Measurements from ENCODE around the gene TUBB2B.
A peak's percentile ranks its signal among the peaks of the same experiment; 100 is the strongest.
"Not testable (repeated sequence)": the region's sequence is repeated elsewhere in the genome, so short reads cannot be mapped to it uniquely, and the experiment has no call there.

Gene TUBB2B

GRCh38 chr6:3258201-3258600 lies 30.7 kb upstream of the TUBB2B start:
- no peak for DNase-seq

- DNase-seq: no peak
These were observed 26.1 kb upstream of the TUBB2B start for GRCh38 chr6:3253597-3253961.

DNA sequence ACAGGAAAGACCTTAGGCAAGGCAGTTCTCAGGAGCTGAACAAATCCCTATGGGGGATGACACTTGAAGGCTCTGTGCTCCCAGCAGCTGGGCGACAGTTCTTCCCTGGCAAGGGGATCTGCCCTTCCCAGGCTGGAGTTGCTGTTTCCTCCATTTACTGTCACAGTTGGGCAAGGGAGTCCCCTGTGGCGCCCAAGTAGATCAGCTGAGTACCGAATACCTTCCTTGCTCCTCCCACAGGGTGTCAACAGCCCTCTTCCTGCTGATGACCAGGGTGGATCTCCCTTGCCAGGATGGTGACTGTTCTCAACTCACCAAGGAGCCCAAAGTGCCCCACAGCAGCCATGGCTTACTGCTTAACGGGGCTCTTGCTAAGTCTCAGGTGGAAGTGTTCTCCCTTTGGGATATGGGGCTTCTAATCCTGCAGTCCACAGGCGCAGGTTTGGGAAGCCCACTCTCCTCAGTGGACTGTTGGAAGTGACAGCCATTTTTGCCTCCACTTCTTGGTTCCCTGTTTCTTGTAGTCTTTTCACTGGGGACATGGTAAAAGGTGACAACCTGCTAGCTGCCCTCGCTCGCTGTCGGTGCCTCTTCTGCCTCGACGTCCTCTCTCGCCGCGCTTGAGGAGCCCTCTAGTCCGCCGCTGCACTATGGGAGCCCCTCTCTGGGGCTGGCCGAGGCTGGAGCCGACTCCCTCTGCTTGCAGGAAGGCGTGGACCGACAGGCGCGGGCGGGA lies 25.6 kb upstream of the TUBB2B start:
- peak in 1 of 4 experiments; percentile 26 for DNase-seq

GRCh38 chr6:3252369-3252768 lies 24.9 kb upstream of the TUBB2B start:
- peak in 2 of 4 experiments; percentile 11 to 16 for DNase-seq

DNA sequence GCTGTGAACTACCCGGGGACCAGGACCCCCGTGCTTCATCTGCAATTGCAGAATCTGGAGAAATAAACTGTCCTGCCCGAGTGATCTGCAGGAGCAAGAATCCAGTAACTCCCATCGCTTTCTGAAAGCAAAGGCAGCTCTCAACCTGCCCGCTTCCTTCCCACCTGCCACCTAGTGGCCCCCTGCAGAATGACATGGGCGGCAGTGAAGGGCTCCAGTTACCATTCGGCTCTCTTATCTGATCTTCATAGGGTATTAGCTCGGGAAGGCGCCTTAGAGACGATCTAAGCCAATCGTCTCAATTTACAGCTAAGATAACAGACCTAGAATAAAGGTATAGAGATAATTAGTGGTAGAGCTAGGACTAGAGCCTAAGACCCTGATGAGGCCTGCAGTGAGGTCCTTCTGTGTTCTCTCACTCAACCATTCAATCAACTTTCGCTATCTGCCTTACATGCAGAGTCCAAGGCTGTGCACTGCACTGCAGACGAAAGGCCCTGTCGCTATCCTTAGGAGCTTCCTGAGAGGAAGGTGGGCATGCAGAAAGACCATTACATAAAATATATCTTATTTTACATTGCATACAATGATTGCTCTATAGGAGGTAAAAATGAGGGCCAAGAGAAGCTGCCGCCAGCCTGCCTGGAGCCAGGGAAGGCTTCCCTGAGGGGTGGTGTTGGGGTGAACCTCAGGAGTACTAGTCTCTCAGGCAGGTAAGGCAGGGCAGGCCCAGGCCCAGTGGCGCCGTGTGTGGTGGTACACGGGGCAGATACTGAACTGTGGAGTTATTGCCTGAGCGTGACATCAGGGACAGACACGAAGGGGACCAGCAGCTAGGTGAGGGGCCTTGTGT lies 24.2 kb upstream of the TUBB2B start:
- DNase-seq: peak; percentile 79 to 88 (median 86)

GRCh38 chr6:3250231-3250675 lies 22.8 kb upstream of the TUBB2B start:
- DNase-seq: no peak

DNA sequence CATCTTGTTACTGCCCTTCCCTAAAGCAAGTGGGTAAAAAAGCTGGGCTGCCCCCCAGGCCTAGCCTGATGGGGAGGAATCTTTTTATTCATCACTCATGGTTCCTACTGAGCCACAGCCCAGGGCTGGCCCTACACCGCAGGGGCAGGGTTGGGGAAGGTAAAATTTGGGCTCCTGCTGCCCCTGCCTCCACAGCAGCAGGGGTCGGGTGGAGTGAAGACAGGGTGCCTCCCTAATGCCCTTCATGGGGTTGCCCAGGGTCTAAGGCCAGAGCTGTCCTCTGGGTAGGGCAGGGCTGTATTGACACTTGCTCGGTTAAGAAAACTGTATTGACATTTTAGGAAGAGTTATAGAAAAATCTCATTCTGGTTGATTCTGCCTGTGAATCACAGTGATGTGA lies 22.4 kb upstream of the TUBB2B start:
- no peak for DNase-seq

DNA sequence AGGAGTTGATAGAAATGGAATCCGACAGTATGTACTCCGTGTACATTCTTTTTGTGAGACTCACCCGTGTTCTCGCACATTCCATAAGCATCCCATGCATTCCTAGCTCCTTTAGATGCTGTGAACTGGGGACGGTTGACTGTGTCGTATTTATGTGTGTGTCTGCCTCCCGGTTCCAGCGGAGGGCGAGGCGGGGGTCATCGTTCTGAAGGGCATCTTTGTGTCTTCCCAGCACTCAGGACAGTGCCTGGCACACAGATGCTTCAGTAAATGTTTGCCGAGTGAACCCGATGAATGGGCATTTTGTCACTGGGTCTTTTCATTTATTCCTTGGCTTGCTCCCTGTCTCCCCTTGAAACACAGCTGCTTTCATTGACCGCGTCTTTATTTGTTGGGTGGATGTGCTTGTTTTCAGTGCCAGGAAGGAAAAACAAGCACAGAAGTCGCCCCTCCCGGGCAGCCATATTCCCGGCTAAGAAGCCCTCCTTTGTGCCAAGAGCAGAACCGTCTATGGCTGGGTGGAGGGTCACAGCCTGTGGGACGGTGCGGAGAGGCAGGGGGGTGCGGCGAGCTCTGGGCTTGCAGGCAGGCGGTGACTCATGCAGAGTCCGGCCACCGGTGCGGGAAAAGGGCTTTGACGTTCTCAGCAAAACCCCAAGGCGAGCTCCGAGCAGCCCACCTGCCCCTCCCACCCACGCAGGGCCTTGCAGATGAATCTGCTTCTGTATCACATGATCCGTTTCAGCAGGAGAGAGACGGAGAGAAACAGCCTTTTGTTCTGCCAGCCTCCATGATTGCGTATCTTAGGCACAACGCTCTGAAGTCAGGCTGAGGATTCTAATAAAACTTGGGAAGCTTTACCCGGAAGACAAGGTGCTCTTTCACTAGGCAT lies 20.0 kb upstream of the TUBB2B start:
- peak in 2 of 4 experiments; percentile 8 to 18 for DNase-seq

DNA sequence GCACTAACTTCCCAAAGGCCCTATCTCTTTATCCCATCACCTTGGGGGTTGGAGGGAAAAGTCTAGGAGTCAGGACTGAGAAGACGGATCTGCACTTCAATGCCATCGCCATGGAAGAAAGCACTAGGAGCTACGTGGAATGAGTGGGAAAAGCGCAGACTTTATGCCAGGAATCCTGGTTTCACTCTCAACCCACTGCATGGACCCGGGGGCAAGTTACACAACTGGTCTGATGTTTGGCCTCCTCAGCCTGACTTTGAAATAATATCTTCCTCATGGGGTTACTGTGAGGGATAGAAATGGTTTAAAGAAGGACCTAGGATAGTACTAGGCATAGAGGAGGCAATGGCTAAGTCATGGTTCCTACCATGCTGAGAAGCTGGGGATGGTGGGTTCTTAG lies 17.8 kb upstream of the TUBB2B start:
- no peak for DNase-seq

GRCh38 chr6:3244832-3245161 lies 17.3 kb upstream of the TUBB2B start:
- DNase-seq: not testable (repeated sequence)

DNA sequence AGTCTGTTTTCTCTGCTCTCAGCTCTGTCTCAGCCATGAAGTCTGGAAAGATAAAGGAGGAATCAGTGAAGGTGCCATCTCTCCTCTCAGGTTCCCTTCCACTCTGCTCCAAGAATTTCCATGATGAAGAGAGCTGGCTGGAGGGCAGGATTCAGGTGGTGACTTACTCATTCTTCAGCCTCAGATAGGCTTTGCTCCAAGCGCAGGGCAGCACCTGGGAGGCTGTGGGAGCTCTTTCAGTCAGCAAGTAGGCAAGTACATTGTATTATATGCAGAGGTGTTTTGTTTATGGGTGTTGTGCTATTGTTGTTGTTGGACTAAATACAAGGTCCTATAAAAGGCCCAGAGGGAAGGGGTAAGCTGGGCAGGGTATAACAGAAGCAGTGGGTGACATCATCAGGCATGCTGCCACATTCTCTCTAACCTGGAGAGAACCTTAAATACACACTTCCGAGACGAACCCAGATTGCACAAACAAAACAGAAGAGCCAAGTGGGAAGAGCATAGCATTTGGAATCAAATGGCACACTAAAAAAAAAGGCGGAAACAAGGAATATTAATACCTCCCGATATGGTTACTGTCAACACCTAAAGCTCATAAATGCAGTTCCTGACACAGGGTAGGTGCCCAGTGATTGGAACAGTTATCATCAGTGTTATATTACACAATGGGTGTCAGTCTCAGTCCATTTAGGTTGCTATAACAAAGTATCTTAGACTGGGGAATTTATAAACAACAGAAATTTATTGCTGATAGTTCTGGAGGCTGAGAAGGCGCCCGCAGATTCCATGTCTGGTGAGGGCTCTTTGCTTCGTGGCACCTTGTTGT lies 16.8 kb upstream of the TUBB2B start:
- no peak for DNase-seq

DNA sequence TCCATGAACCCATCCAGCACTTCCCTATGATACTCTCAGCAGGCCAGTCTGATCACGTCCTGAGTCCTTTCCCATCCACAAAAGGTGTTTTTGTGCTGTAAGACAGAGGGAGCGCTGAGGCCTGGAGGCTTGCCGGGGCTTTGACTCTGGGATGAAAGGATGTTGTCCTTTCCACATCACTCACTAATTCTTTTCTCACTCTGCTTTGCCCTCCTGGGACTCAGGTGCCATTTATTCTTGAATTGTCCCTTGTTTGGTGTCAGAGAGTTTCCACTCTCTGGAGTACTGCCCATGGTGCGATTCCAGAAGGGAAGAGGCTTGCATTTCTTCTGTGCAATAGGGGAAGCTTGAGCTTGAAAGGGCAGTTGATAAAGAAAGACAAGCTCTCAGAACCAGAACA lies 15.3 kb upstream of the TUBB2B start:
- no peak for DNase-seq

- DNase-seq: not testable (repeated sequence)
These were observed 14.3 kb upstream of the TUBB2B start for GRCh38 chr6:3241745-3242144.

DNA sequence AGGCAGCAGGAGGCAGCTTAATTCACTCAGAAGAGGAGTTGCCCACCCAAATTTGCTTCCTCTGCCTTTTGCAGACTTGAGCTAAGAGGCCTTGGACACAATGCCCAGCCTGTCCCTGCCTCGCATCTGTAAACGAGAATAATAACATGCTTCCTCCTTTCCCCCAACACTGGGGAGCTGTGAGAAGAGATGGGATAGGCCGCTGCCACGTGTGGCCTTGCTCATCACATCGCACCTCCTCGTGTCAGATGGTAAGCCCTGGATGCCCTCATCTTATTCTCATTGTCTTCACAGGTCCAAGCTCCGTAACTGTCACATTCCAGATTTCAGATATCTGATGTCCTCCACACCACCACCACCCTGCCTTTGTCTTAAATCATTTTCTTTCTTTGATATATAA lies 13.1 kb upstream of the TUBB2B start:
- DNase-seq: no peak

DNA sequence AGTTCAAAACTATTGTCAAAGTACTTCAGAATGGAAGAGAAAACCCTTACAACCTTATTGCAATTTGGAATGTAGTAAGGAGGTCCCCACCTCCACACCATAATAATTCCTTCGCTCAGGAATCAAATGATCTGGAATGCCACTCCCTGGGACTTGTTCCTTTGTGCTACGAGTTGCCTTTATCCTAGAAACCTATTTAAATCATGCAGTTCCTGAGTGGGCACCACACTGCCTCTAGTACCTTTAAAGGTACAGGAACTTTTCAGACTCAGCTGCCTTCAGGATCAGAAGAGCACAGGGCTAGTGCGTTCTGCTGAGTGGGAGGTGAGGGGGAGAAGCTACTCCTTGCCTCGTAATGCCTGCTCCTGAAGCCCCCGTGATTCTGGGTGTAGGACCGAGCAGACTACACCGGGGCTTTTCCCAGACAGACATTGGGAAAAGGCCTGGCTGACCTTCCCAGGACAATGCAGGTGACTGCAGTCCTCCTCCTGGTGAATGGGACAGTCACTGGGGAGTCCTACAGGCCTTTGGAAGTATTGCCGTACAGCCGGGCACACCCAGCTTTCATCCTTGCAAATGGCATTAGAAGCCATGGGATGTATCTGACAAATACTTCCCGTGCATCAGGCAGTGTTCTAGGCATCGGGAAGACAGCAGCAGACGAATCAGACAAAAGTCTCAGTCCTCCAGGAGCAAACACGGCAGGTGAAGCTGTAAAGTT lies 11.8 kb upstream of the TUBB2B start:
- no peak for DNase-seq

DNA sequence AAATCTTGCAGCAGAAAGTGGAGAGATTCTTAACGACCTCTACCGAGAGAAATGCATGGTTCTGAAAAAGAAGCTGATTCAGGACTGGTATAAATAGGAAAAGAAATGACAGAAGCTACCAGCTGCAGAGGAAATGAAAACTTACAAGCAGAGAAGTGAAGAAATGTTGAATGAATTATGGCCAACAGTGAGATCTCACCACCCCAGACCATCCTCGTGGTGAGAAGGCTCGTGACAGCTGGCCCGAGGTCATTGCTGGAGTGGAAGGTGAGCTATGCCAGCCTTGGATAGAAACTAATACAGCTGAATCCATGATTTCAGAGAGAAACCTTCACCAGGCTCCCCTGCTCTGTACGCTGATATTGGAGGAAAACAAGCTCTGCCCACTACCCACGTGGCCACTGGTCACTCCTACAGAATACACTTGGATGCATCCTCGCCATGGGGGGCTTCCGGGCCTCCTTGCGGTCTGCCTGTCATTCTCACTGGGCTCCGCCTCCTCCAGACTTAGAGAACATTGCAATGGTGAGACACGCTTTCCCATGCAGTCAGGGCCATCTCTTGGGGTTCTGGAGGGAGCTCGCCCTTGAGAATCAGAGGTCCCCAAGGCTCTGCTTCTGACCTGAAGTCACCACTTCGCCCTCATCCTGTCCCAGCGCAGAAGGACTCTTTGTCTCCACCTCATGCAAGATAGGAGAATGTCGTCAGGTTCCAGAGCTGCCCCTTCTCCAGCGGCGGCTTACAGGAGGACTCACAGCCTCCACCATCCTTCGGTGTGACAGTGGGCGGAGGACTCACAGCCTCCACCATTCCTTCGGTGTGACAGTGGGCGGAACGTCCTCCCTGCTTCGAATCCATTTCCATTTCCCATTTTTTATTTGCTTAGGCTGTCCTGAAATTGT lies 10.6 kb upstream of the TUBB2B start:
- peak; percentile 57 to 66 (median 63) for DNase-seq

GRCh38 chr6:3236005-3236404 lies 8.6 kb upstream of the TUBB2B start:
- DNase-seq: peak in 2 of 4 experiments; percentile 18 to 22

- DNase-seq: no peak
These were observed 8.0 kb upstream of the TUBB2B start for GRCh38 chr6:3235486-3235885.

DNA sequence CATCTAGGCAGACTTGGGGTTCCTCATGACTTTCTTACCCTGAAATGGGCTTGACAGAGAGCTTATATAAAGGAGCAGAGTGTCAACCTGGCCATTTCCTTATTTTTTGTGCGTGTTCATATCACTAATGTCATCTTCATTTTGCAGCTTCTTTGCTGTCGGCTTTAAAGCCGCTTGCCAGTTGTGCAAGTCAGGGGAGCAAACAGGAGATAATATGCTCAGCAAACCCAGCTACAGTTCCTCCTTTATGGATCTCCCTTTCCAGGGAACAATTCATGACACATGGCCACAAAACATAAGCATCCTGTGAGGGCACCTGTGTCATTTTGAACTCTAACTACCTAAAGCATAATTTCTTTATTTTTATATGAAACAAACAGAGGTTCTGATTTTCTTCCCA lies 6.5 kb upstream of the TUBB2B start:
- DNase-seq: no peak

DNA sequence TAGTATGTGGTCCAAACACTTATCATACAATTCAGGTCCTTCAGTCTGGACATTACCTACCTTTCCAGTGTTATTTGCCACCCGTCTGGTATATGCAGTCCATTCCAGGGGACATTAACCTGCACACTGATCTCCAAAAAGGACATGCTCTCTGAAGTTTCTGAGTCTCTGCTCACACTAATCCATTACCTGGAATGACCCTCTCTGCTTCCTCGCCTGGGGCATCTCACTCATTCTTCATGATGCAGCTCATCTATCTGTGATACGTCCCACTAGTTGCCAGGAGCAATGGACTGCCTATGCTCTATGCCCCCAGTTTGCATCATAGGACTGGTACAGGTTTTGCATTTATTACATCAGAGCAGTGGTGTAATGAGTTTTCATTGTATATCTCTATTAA lies 5.9 kb upstream of the TUBB2B start:
- no peak for DNase-seq
